ENCODE measurements around the gene KANSL1. TPM values are rescaled to one million over a fixed set of nuclear protein-coding genes. Genes with fewer than 3 reads are reported as not detected.

KANSL1 gene
- polyA plus RNA-seq, 3 donors = 3.1 to 31.9 (median 4.6) TPM

- Histone ChIP-seq H3K36me3 (replicated peaks in 1 of 2; ENCODE audit: control insufficient read depth in 1 of 2, insufficient read depth in 2 of 2, low read length in 2 of 2) (no peaks in the 10 kb centered on the region), H3K9ac (ENCODE audit: insufficient read depth, low read length, poor library complexity, severe bottlenecking) (no peak overlapping the region), H3K9me3 (replicated peaks in 1 of 2; ENCODE audit: control insufficient read depth in 1 of 2, insufficient read depth in 1 of 2, low read length in 2 of 2) (no peaks in the 10 kb centered on the region), H3K4me1 (ENCODE audit: control insufficient read depth in 1 of 2, insufficient read depth in 2 of 2, low read length in 2 of 2) (no peaks in the 10 kb centered on the region), H2AFZ (ENCODE audit: insufficient read depth, low read depth, low read length, poor library complexity, severe bottlenecking) (no peak overlapping the region), H3K79me2 (ENCODE audit: insufficient read depth, low read length) (no peaks in the 10 kb centered on the region), H3K27ac (ENCODE audit: low read depth in 1 of 2, low read length in 2 of 2) (no peak overlapping the region), H4K20me1 (ENCODE audit: insufficient read depth, low read length) (no peaks in the 10 kb centered on the region), H3K27me3 (ENCODE audit: control insufficient read depth in 2 of 2, insufficient read depth in 2 of 2, low read length in 2 of 2) (no peaks in the 10 kb centered on the region), H3K4me2 (replicated peaks; ENCODE audit: extremely low read depth, low read length, poor library complexity, severe bottlenecking) (no peak overlapping the region), H3K4me3 (replicated peaks in 1 of 3; ENCODE audit: low read depth in 2 of 3, low read length in 3 of 3) (no peak overlapping the region)
- H3K4me3 Mint-ChIP-seq = no peak overlapping the region
- H3K27me3 Mint-ChIP-seq (ENCODE audit: low read depth in 3 of 3) = peaks cover 0 to 5% (median 0%) of the 10 kb centered on the region in 3 donors
- DNase-seq = no peak
- no peaks in the 10 kb centered on the region for H3K4me1 Mint-ChIP-seq
- WGBS (ENCODE audit: insufficient coverage) = 95% methylated on average over 8 of the region's 8 CpGs
- H3K9me3 Mint-ChIP-seq = no peaks in the 10 kb centered on the region
- H3K36me3 Mint-ChIP-seq = no peaks in the 10 kb centered on the region
- no peak overlapping the region for H3K27ac Mint-ChIP-seq
- intact Hi-C loops (cut with micrococcal nuclease) = no loop called here
- no peak for TF ChIP-seq CTCF (IDR thresholded peaks at IDR 0.05)
These were observed 198.2 kb downstream of the KANSL1 start for GRCh38 chr17:45994987-45995386.

- H3K27ac Mint-ChIP-seq = no peak overlapping the region
- H3K36me3 Mint-ChIP-seq = no peaks in the 10 kb centered on the region
- no peak overlapping the region for H2AFZ ChIP-seq (ENCODE audit: insufficient read depth, low read depth, low read length, poor library complexity, severe bottlenecking)
- no peaks in the 10 kb centered on the region for H3K9me3 ChIP-seq (replicated peaks in 1 of 2; ENCODE audit: control insufficient read depth in 1 of 2, insufficient read depth in 1 of 2, low read length in 2 of 2)
- H3K4me1 Mint-ChIP-seq = no peaks in the 10 kb centered on the region
- H3K4me3 ChIP-seq (replicated peaks in 1 of 3; ENCODE audit: low read depth in 2 of 3, low read length in 3 of 3) = no peak overlapping the region
- TF ChIP-seq CTCF (IDR thresholded peaks at IDR 0.05) = no peak
- H3K27me3 Mint-ChIP-seq (ENCODE audit: low read depth in 3 of 3) = peaks cover 0 to 5% (median 0%) of the 10 kb centered on the region in 3 donors
- H3K79me2 ChIP-seq (ENCODE audit: insufficient read depth, low read length) = no peaks in the 10 kb centered on the region
- no peaks in the 10 kb centered on the region for H4K20me1 ChIP-seq (ENCODE audit: insufficient read depth, low read length)
- H3K27me3 ChIP-seq (ENCODE audit: control insufficient read depth in 2 of 2, insufficient read depth in 2 of 2, low read length in 2 of 2) = no peaks in the 10 kb centered on the region
- no peak overlapping the region for H3K9ac ChIP-seq (ENCODE audit: insufficient read depth, low read length, poor library complexity, severe bottlenecking)
- H3K27ac ChIP-seq (ENCODE audit: low read depth in 1 of 2, low read length in 2 of 2) = no peak overlapping the region
- no peaks in the 10 kb centered on the region for H3K9me3 Mint-ChIP-seq
- no peak for DNase-seq
- H3K36me3 ChIP-seq (replicated peaks in 1 of 2; ENCODE audit: control insufficient read depth in 1 of 2, insufficient read depth in 2 of 2, low read length in 2 of 2) = no peaks in the 10 kb centered on the region
- H3K4me3 Mint-ChIP-seq = no peak overlapping the region
- 99% methylated on average over 10 of the region's 16 CpGs for WGBS (ENCODE audit: insufficient coverage)
- intact Hi-C loops (cut with micrococcal nuclease) = no loop called here
- no peaks in the 10 kb centered on the region for H3K4me1 ChIP-seq (ENCODE audit: control insufficient read depth in 1 of 2, insufficient read depth in 2 of 2, low read length in 2 of 2)
- no peak overlapping the region for H3K4me2 ChIP-seq (replicated peaks; ENCODE audit: extremely low read depth, low read length, poor library complexity, severe bottlenecking)
These were observed 199.1 kb downstream of the KANSL1 start for GRCh38 chr17:45993962-45994627.

Data from CD14-positive monocyte (primary cell).